Right lobe of liver (tissue), 6 donors: Measurements from ENCODE around the gene POLR2H. TPM values are rescaled to one million over a fixed set of nuclear protein-coding genes. Genes with fewer than 3 reads are reported as not detected.
A peak's percentile ranks its signal among the peaks of the same experiment; 100 is the strongest.

ENCODE experiments used
- ATAC-seq, 4 donors: fragments of 200-7000 bp; cut with Tn5 transposase; one replicate each; pipeline ENCODE4 v1.9.1; 2020; ENCODE audit warnings: mild to moderate bottlenecking in 4 of 4, moderate library complexity in 4 of 4
- DNase-seq, 3 donors: peaks; one replicate each; pipeline ENCODE4 v3.0.0-alpha.2; 2020
- H3K27ac ChIP-seq, 3 donors: fragments of 200-600 bp; one replicate each; pipeline ENCODE4 v1.8.0; 2022
- H3K27me3 ChIP-seq, 2 donors: fragments of 200-600 bp; one replicate each; pipeline ENCODE4 v1.8.0; 2022
- H3K36me3 ChIP-seq, 4 donors: fragments of 200-600 bp; sonication (generic) in 1 of 4; one replicate each; pipeline versions ENCODE4 v1.5.1 to v1.8.0; 2017 to 2022; ENCODE audit warnings: control low read depth in 1 of 4
- H3K4me1 ChIP-seq, 4 donors: fragments of 200-600 bp; sonication (generic) in 1 of 4; one replicate each; pipeline versions ENCODE4 v1.5.1 to v1.8.0; 2017 to 2022; ENCODE audit warnings: control low read depth in 1 of 4
- H3K4me3 ChIP-seq, 3 donors: fragments of 200-600 bp; one replicate each; pipeline ENCODE4 v1.8.0; 2022
- H3K9me3 ChIP-seq, 4 donors: fragments of 200-600 bp; sonication (generic) in 1 of 4; one replicate each; pipeline versions ENCODE4 v1.5.1 to v1.8.0; 2017 to 2022; ENCODE audit warnings: control low read depth in 1 of 4
- POLR2A ChIP-seq: fragments of 450-650 bp; IDR thresholded peaks from one replicate; pipeline ENCODE4 v1.6.1; 2017; ENCODE audit warnings: antibody characterized with exemption, mild to moderate bottlenecking
- WGBS: methylation state at CpG from one replicate; pipeline ENCODE4 v1.1.6; 2018; ENCODE audit warnings: low coverage, low lambda C conversion rate; ENCODE audit not compliant: insufficient coverage; ENCODE audit errors: missing lambda C conversion rate; 5-methylcytosine and 5-hydroxymethylcytosine counted together
- intact Hi-C, 2 donors: fragments of 100-400 bp; cut with DNase I; formaldehyde crosslinking; loops; one replicate each; pipeline versions ENCODE4 v1.11.2 to v1.14.1; 2022
- total RNA-seq, 6 experiments: library from RNA; depleted of rRNA in 2 of 6; stranded (reverse); fragments of >200 nt in 2 of 6; fragmentation: NEBNext Ultra II Directional in 3 of 6; extraction: Animal tissue kit (Norgen Biotek cat#: 25700) in 3 of 6; gene quantifications; one replicate each; pipeline versions ENCODE4 v1.1.0 to v1.2.4, GENCODE V29; 2016 to 2023
- TF ChIP-seq, protein P1 (sequence below), 4 donors: fragments of 200-600 bp in 3 of 4; fragments of 450-650 bp in 1 of 4; IDR thresholded peaks; one replicate each; pipeline versions ENCODE4 v1.5.1 to v1.8.0; 2016 to 2022; ENCODE audit warnings: antibody characterized with exemption in 4 of 4, mild to moderate bottlenecking in 2 of 4
- donor health status: DM: no; HTN: yes; CAD: no.
- donor health status: DM: no; HTN: no; CAD: no.
- donor health status: DM: no; HTN: no; CAD: no.
- donor health status: DM: no; HTN: yes; CAD: no.
- donor health status: DM: no; HTN: yes; CAD: no.

POLR2H gene
- total RNA-seq, 6 experiments from 2014 or later = 27.4 to 65.7 (median 35.3) TPM

DNA sequence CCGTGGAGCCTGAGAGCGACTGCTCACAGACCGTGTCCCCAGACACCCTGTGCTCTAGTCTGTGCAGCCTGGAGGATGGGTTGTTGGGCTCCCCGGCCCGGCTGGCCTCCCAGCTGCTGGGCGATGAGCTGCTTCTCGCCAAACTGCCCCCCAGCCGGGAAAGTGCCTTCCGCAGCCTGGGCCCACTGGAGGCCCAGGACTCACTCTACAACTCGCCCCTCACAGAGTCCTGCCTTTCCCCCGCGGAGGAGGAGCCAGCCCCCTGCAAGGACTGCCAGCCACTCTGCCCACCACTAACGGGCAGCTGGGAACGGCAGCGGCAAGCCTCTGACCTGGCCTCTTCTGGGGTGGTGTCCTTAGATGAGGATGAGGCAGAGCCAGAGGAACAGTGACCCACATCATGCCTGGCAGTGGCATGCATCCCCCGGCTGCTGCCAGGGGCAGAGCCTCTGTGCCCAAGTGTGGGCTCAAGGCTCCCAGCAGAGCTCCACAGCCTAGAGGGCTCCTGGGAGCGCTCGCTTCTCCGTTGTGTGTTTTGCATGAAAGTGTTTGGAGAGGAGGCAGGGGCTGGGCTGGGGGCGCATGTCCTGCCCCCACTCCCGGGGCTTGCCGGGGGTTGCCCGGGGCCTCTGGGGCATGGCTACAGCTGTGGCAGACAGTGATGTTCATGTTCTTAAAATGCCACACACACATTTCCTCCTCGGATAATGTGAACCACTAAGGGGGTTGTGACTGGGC is 16.8 kb upstream of the POLR2H start:
- no peaks in the 10 kb centered on the region for H3K9me3 ChIP-seq
- H3K36me3 ChIP-seq = no peaks in the 10 kb centered on the region
- H3K27me3 ChIP-seq = no peaks in the 10 kb centered on the region
- no peaks in the 10 kb centered on the region for H3K4me1 ChIP-seq
- TF ChIP-seq, protein P1, sequence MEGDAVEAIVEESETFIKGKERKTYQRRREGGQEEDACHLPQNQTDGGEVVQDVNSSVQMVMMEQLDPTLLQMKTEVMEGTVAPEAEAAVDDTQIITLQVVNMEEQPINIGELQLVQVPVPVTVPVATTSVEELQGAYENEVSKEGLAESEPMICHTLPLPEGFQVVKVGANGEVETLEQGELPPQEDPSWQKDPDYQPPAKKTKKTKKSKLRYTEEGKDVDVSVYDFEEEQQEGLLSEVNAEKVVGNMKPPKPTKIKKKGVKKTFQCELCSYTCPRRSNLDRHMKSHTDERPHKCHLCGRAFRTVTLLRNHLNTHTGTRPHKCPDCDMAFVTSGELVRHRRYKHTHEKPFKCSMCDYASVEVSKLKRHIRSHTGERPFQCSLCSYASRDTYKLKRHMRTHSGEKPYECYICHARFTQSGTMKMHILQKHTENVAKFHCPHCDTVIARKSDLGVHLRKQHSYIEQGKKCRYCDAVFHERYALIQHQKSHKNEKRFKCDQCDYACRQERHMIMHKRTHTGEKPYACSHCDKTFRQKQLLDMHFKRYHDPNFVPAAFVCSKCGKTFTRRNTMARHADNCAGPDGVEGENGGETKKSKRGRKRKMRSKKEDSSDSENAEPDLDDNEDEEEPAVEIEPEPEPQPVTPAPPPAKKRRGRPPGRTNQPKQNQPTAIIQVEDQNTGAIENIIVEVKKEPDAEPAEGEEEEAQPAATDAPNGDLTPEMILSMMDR (IDR thresholded peaks at IDR 0.05) = no peak
- no peak for TF ChIP-seq POLR2A
- ATAC-seq (no peak), DNase-seq (no peak)
- no peak overlapping the region for H3K27ac ChIP-seq
- no peak overlapping the region for H3K4me3 ChIP-seq
- intact Hi-C loops = no loop called here
- WGBS = 94% methylated on average over 3 of the region's 24 CpGs

DNA sequence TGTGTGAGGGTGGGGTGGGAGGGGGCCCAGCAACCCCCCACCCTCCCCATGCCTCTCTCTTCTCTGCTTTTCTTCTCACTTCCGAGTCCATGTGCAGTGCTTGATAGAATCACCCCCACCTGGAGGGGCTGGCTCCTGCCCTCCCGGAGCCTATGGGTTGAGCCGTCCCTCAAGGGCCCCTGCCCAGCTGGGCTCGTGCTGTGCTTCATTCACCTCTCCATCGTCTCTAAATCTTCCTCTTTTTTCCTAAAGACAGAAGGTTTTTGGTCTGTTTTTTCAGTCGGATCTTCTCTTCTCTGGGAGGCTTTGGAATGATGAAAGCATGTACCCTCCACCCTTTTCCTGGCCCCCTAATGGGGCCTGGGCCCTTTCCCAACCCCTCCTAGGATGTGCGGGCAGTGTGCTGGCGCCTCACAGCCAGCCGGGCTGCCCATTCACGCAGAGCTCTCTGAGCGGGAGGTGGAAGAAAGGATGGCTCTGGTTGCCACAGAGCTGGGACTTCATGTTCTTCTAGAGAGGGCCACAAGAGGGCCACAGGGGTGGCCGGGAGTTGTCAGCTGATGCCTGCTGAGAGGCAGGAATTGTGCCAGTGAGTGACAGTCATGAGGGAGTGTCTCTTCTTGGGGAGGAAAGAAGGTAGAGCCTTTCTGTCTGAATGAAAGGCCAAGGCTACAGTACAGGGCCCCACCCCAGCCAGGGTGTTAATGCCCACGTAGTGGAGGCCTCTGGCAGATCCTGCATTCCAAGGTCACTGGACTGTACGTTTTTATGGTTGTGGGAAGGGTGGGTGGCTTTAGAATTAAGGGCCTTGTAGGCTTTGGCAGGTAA is 16.0 kb upstream of the POLR2H start:
- H3K4me3 ChIP-seq = no peak overlapping the region
- ATAC-seq (peak; percentile 90 to 96 (median 94)), DNase-seq (peak; percentile 74 to 80 (median 80))
- TF ChIP-seq, protein P1 (IDR thresholded peaks at IDR 0.05) = peak; percentile 48 to 60 (median 55)
- TF ChIP-seq POLR2A = no peak
- H3K36me3 ChIP-seq = no peaks in the 10 kb centered on the region
- no peaks in the 10 kb centered on the region for H3K27me3 ChIP-seq
- no peaks in the 10 kb centered on the region for H3K9me3 ChIP-seq
- WGBS = 27% methylated on average over 10 of the region's 14 CpGs
- no peak overlapping the region for H3K27ac ChIP-seq
- no peaks in the 10 kb centered on the region for H3K4me1 ChIP-seq
- intact Hi-C loops = no loop called here

DNA sequence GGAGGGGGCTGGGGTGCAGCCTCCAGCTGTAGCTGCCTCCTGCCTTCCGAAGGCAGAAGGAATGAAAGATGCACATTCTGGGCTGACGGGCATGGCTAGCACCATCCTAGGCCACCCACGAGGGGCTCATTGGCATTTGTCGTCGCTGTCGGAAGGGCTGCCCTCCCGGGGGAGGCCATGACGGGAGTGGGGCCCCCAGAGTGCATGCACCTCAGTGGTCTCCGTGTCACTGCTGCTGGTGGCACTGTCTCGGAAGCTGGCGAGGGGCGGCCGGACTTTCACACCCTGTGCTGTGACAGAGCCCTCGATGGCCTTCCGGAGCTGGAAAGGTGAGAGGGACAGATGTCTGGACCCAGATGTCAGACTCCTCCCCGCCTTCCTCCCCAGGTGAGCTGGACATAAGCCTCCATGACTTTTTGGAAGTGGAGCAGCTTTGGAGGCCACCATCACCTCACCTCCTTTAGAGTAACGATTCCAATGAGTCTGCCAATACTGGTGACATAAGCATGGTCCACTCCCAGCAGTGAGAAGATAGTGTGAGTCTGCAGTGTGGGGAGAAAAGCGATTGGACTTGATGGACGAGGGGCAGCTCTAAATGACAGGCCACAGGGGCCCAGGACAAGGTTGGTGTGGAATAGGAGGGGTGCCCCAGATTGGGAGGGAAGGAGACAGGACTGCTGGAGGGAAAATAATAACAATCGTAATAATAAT is 14.9 kb upstream of the POLR2H start:
- TF ChIP-seq, protein P1 (IDR thresholded peaks at IDR 0.05) = no peak
- TF ChIP-seq POLR2A = no peak
- DNase-seq = no peak
- intact Hi-C loops = no loop called here

DNA sequence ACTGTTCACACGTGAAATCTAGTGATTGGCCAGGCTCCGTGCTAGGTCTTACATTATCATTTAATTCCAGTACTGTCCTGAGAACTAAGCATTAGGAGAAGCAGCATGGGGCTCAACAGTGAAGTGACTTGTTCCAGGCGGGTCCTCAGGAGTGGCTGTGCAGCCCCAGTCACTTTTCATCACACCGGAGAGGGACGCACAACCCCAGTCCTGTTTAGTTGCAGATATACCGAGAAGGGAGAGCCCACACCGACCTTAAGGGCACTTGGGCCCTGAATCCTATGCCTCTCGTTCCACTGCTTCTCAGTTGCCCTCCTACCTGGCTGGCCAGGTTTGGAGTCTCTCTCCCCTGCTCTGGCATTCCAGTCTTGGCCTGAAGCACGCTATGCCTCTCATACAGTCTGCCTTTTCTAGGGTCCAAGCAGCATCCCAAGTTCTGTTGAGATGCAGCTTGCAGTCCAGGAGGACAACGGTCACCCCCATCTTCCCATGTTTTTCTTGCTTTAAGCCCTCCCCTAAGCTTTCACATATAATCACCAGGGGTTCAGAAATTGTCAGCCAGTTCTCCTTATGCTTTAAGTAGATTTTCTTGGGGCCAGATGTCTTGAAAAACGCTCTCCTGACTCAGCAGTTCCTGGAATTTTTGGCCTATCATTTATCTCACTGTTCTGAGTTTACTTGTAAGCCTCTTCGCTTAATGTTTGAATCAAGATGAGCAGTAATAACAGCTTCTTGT is 14.0 kb upstream of the POLR2H start:
- 61% methylated on average over 8 of the region's 12 CpGs for WGBS
- no peak for TF ChIP-seq POLR2A
- TF ChIP-seq, protein P1 (IDR thresholded peaks at IDR 0.05) = no peak
- H3K27me3 ChIP-seq = no peaks in the 10 kb centered on the region
- H3K36me3 ChIP-seq = no peaks in the 10 kb centered on the region
- intact Hi-C loops = no loop called here
- ATAC-seq (no peak), DNase-seq (no peak)
- H3K4me3 ChIP-seq = no peak overlapping the region
- H3K4me1 ChIP-seq = peaks cover 0 to 16% (median 7%) of the 10 kb centered on the region in 4 donors
- H3K27ac ChIP-seq = no peak overlapping the region
- no peaks in the 10 kb centered on the region for H3K9me3 ChIP-seq

More for the DNA sequence above, 14.9 kb upstream of the POLR2H start:
- Histone ChIP-seq H3K27me3 (no peaks in the 10 kb centered on the region), H3K27ac (no peak overlapping the region), H3K4me1 (peaks cover 0 to 7% (median 2%) of the 10 kb centered on the region in 4 donors), H3K36me3 (no peaks in the 10 kb centered on the region), H3K9me3 (no peaks in the 10 kb centered on the region), H3K4me3 (no peak overlapping the region)
- ATAC-seq = no peak
- 82% methylated on average over 6 of the region's 20 CpGs for WGBS
